HCT116 (cell line): Measurements from ENCODE around the gene ADAMTS4. TPM values are rescaled to one million over a fixed set of nuclear protein-coding genes. Genes with fewer than 3 reads are reported as not detected.

ENCODE experiments used
- ATAC-seq: fragments of 200-7000 bp; cut with Tn5 transposase; 2 replicates; pipeline ENCODE4 v1.9.1; 2020; ENCODE audit warnings: mild to moderate bottlenecking, moderate library complexity
- BruUV-seq: library from RNA; stranded (reverse); fragments of 400-500 nt; replicated peaks from 2 replicates; lab custom pipeline; 2021; lab: Mats Ljungman, UMichigan
- CTCF ChIA-PET: fragments of 300-600 bp; sonication (Branson Sonifier 250); formaldehyde crosslinking; loops from one replicate; lab custom pipeline; 2021; ENCODE audit warnings: antibody characterized with exemption; lab: Charles Lee
- POLR2A ChIA-PET: fragments of 300-600, 350-600 bp; sonication (Branson Sonifier 250); formaldehyde crosslinking; loops from one replicate; lab custom pipeline; 2021; ENCODE audit warnings: antibody characterized with exemption; lab: Charles Lee
- RAD21 ChIA-PET, 2 experiments: fragments of 300-600 bp; sonication (Branson Sonifier 250); formaldehyde crosslinking; loops; one replicate each; lab custom pipeline; 2023; ENCODE audit warnings: low total read pairs in 2 of 2; ENCODE audit not compliant: uncharacterized antibody in 2 of 2, unreplicated experiment in 2 of 2, low non-redundant PET in 1 of 2; lab: Charles Lee
- DNase-seq: peaks from one replicate; pipeline ENCODE4 v3.0.0-alpha.2; 2010; ENCODE audit warnings: low read depth, low spot score
- H2AFZ ChIP-seq: fragments of 200-600 bp; shearing (Covaris generic), sonication (generic); 2 replicates; pipeline ENCODE4 v1.6.1; 2017; ENCODE audit warnings: low read depth, mixed run types, mixed read lengths, antibody characterized with exemption, low read length; ENCODE audit not compliant: poor library complexity, severe bottlenecking
- H3K27ac ChIP-seq: 2 replicates; pipeline ENCODE4 v1.5.1; 2012; ENCODE audit warnings: low read depth, low read length
- H3K27me3 ChIP-seq: fragments of 200-600 bp; sonication (generic); 2 replicates; pipeline ENCODE4 v1.6.1; 2016; ENCODE audit warnings: mixed run types, low read length, mixed read lengths; ENCODE audit not compliant: insufficient read depth
- H3K36me3 ChIP-seq, 2 experiments: fragments of 200-500 bp in 1 of 2; fragments of 200-600 bp in 1 of 2; sonication (Bioruptor generic) in 1 of 2; sonication (generic) in 1 of 2; 2 replicates each; pipeline versions ENCODE4 v1.5.1 to v1.6.1; 2014 to 2016; ENCODE audit warnings: low read length in 2 of 2, inconsistent platforms in 1 of 2, mixed read lengths in 1 of 2, mixed run types in 1 of 2; ENCODE audit not compliant: insufficient read depth in 2 of 2, control insufficient read depth in 1 of 2
- H3K4me1 ChIP-seq, 2 experiments: fragments of 200-600 bp in 1 of 2; sonication (generic) in 1 of 2; 2 replicates each; pipeline versions ENCODE4 v1.5.1 to v1.6.1; 2012 to 2017; ENCODE audit warnings: low read length in 2 of 2, inconsistent platforms in 1 of 2, mild to moderate bottlenecking in 1 of 2, mixed read lengths in 1 of 2, mixed run types in 1 of 2, moderate library complexity in 1 of 2; ENCODE audit not compliant: insufficient read depth in 2 of 2, control insufficient read depth in 1 of 2
- H3K4me2 ChIP-seq: fragments of 200-600 bp; sonication (generic); 2 replicates; pipeline ENCODE4 v1.6.1; 2017; ENCODE audit warnings: mixed run types, low read length, mixed read lengths
- H3K4me3 ChIP-seq, 2 experiments: fragments of 200-600 bp in 1 of 2; sonication (generic) in 1 of 2; replicated peaks in 1 of 2; 2 replicates each; pipeline ENCODE4 v1.5.1; 2011 to 2016; ENCODE audit warnings: low read length in 2 of 2, control low read depth in 1 of 2, low read depth in 1 of 2, mild to moderate bottlenecking in 1 of 2, mixed read lengths in 1 of 2, mixed run types in 1 of 2
- H3K79me2 ChIP-seq: fragments of 200-600 bp; sonication (generic); 2 replicates; pipeline ENCODE4 v1.6.1; 2017; ENCODE audit warnings: mild to moderate bottlenecking, mixed run types, low read length, moderate library complexity, mixed read lengths; ENCODE audit not compliant: insufficient read depth
- H3K9ac ChIP-seq: fragments of 200-600 bp; sonication (generic); 2 replicates; pipeline ENCODE4 v1.6.1; 2016; ENCODE audit warnings: low read length, mixed read lengths
- H3K9me2 ChIP-seq: fragments of 200-600 bp; sonication (generic), shearing (Covaris generic); 2 replicates; pipeline ENCODE4 v1.6.1; 2017; ENCODE audit warnings: mixed run types, mild to moderate bottlenecking, moderate library complexity; ENCODE audit not compliant: insufficient read depth
- H3K9me3 ChIP-seq, 2 experiments: fragments of 200-500 bp in 1 of 2; fragments of 200-600 bp in 1 of 2; sonication (Bioruptor generic) in 1 of 2; sonication (generic) in 1 of 2; 2 replicates each; pipeline ENCODE4 v1.6.1; 2014 to 2017; ENCODE audit warnings: low read length in 2 of 2, mixed read lengths in 2 of 2, inconsistent platforms in 1 of 2, low read depth in 1 of 2, mild to moderate bottlenecking in 1 of 2, mixed run types in 1 of 2, moderate library complexity in 1 of 2; ENCODE audit not compliant: control insufficient read depth in 1 of 2, insufficient read depth in 1 of 2
- H4K20me1 ChIP-seq: fragments of 200-600 bp; sonication (generic), shearing (Covaris generic); 2 replicates; pipeline ENCODE4 v1.6.1; 2017; ENCODE audit warnings: mixed run types, mild to moderate bottlenecking, moderate library complexity; ENCODE audit not compliant: insufficient read depth
- FOSL1 ChIP-seq: IDR thresholded peaks from 2 replicates; pipeline ENCODE4 v1.6.1; 2012; ENCODE audit warnings: low read depth
- JUND ChIP-seq: IDR thresholded peaks from 2 replicates; pipeline ENCODE4 v1.6.1; 2012
- POLR2AphosphoS5 ChIP-seq: IDR thresholded peaks from 2 replicates; pipeline ENCODE4 v1.6.1; 2011; ENCODE audit warnings: mild to moderate bottlenecking, low read depth, low read length, moderate library complexity
- SIN3A ChIP-seq: IDR thresholded peaks from 2 replicates; pipeline ENCODE4 v1.6.1; 2012; ENCODE audit warnings: low read depth
- SRF ChIP-seq: IDR thresholded peaks from 2 replicates; pipeline ENCODE4 v1.6.1; 2012; ENCODE audit warnings: low read depth
- TCF7L2 ChIP-seq: IDR thresholded peaks from 2 replicates; pipeline ENCODE4 v1.7.0; 2011; ENCODE audit warnings: borderline replicate concordance, inconsistent platforms; ENCODE audit not compliant: insufficient read depth, insufficient read length; ENCODE audit errors: extremely low read depth
- YY1 ChIP-seq: IDR thresholded peaks from 2 replicates; pipeline ENCODE4 v1.6.1; 2011; ENCODE audit warnings: low read length, low read depth, moderate library complexity, mild to moderate bottlenecking; ENCODE audit not compliant: insufficient replicate concordance; ENCODE audit errors: extremely low read depth
- intact Hi-C: fragments of 100-400 bp; cut with micrococcal nuclease; formaldehyde crosslinking; loops from 2 replicates; pipeline ENCODE4 v1.10.0; 2022
- total RNA-seq: library from RNA; stranded (reverse); gene quantifications from one replicate; pipeline ENCODE4 v1.2.1, GENCODE V29; 2021; ENCODE audit not compliant: unreplicated experiment
- TF ChIP-seq, protein P1 (sequence below): IDR thresholded peaks from 2 replicates; pipeline ENCODE4 v1.6.1; 2012; ENCODE audit warnings: low read depth
- TF ChIP-seq, protein P2 (sequence below): IDR thresholded peaks from 2 replicates; pipeline ENCODE4 v1.6.1; 2012
- TF ChIP-seq, protein P3 (sequence below): IDR thresholded peaks from 2 replicates; pipeline ENCODE4 v1.6.1; 2012

The ADAMTS4 gene
- total RNA-seq, 1 experiment from 2014 or later = not detected

DNA sequence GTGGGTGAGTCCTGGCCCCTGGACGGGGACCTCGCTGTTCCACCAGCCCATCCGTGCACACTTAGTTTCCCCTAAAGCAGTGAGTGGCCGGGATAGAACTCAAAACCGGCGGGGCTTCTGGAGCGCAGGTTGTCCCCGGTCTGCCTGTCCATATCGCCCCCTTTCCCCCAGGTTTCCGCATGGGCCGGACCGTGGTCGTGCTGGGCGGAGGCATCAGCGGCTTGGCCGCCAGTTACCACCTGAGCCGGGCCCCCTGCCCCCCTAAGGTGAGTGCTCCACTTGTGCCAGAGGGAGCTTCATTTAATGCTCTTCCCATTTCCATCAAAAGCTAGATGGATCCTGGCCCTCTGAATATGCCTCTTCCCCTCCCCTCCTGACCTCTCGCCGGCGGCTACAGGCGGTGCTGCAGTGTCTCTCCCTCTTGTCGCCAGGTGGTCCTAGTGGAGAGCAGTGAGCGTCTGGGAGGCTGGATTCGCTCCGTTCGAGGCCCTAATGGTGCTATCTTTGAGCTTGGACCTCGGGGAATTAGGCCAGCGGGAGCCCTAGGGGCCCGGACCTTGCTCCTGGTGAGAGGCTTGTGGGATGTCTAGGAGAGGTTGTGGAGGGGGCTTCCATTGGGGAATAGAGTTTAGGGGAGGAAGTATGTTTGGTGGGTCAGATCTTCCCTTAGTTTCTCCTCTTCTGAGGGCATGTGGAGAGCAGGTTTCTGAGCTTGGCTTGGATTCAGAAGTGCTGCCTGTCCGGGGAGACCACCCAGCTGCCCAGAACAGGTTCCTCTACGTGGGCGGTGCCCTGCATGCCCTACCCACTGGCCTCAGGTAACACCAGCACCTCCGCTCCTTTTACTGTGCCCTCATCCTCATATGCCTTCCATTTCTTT lies 31.9 kb downstream of the ADAMTS4 start:
- peak; percentile 24 for ATAC-seq
- intact Hi-C loops = no loop called here
- no peak overlapping the region for H2AFZ ChIP-seq

More for the DNA sequence above, 31.9 kb downstream of the ADAMTS4 start:
- Histone ChIP-seq H3K36me3 (peaks cover 11 to 33% of the 10 kb centered on the region in 2 experiments; a peak in 2 of 4 replicates), H3K79me2 (no peaks in the 10 kb centered on the region; the same call in 1 of the 2 replicates), H3K27me3 (no peaks in the 10 kb centered on the region), H4K20me1 (no peaks in the 10 kb centered on the region), H3K4me3 (peak overlapping the region; percentile 71 to 82), H3K4me1 (peaks cover 3 to 31% of the 10 kb centered on the region in 2 experiments; a peak in 3 of 4 replicates), H3K9me2 (no peaks in the 10 kb centered on the region)
- CTCF ChIA-PET = interaction anchor here (0.8 to 2.8 kb wide), 9 partner anchors 10 to 575 kb away, joined by 3 to 10 read pairs (median 7); partner anchors contain the start of genes B4GALT3, DEDD, NDUFS2 and TOMM40L
- TF ChIP-seq SIN3A = no peak
- TF ChIP-seq, protein P1, sequence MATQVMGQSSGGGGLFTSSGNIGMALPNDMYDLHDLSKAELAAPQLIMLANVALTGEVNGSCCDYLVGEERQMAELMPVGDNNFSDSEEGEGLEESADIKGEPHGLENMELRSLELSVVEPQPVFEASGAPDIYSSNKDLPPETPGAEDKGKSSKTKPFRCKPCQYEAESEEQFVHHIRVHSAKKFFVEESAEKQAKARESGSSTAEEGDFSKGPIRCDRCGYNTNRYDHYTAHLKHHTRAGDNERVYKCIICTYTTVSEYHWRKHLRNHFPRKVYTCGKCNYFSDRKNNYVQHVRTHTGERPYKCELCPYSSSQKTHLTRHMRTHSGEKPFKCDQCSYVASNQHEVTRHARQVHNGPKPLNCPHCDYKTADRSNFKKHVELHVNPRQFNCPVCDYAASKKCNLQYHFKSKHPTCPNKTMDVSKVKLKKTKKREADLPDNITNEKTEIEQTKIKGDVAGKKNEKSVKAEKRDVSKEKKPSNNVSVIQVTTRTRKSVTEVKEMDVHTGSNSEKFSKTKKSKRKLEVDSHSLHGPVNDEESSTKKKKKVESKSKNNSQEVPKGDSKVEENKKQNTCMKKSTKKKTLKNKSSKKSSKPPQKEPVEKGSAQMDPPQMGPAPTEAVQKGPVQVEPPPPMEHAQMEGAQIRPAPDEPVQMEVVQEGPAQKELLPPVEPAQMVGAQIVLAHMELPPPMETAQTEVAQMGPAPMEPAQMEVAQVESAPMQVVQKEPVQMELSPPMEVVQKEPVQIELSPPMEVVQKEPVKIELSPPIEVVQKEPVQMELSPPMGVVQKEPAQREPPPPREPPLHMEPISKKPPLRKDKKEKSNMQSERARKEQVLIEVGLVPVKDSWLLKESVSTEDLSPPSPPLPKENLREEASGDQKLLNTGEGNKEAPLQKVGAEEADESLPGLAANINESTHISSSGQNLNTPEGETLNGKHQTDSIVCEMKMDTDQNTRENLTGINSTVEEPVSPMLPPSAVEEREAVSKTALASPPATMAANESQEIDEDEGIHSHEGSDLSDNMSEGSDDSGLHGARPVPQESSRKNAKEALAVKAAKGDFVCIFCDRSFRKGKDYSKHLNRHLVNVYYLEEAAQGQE = no peak
- no peak for TF ChIP-seq SRF
- TF ChIP-seq, protein P2, sequence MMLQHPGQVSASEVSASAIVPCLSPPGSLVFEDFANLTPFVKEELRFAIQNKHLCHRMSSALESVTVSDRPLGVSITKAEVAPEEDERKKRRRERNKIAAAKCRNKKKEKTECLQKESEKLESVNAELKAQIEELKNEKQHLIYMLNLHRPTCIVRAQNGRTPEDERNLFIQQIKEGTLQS = no peak
- TF ChIP-seq TCF7L2 = no peak
- no peak for TF ChIP-seq YY1
- TF ChIP-seq, protein P3, sequence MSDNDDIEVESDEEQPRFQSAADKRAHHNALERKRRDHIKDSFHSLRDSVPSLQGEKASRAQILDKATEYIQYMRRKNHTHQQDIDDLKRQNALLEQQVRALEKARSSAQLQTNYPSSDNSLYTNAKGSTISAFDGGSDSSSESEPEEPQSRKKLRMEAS = no peak
- no peak for TF ChIP-seq FOSL1
- TF ChIP-seq JUND = no peak
- no peak for TF ChIP-seq POLR2AphosphoS5
- TF ChIP-seq, all 23 proteins: peak for 0
- ChIA-PET POLR2A (interaction anchor here (0.7 to 3.1 kb wide), 14 partner anchors 9 to 215 kb away, joined by 3 to 24 read pairs (median 6); partner anchors contain the start of genes B4GALT3, DEDD, NDUFS2 and NIT1), RAD21 (no interaction called here)
- Histone ChIP-seq H3K27ac (peak overlapping the region; percentile 65), H3K9me3 (no peaks in the 10 kb centered on the region), H3K4me2 (peak overlapping the region; percentile 87), H3K9ac (peak overlapping the region; percentile 82)
- DNase-seq = no peak
- TSS peak; percentile 39 for BruUV-seq
